Measurements from ENCODE around the gene LZTFL1. TPM values are rescaled to one million over a fixed set of nuclear protein-coding genes. Genes with fewer than 3 reads are reported as not detected.

Gene LZTFL1
- total RNA-seq, 2 donors from 2014 or later = 4.9 to 8.8 TPM

DNA sequence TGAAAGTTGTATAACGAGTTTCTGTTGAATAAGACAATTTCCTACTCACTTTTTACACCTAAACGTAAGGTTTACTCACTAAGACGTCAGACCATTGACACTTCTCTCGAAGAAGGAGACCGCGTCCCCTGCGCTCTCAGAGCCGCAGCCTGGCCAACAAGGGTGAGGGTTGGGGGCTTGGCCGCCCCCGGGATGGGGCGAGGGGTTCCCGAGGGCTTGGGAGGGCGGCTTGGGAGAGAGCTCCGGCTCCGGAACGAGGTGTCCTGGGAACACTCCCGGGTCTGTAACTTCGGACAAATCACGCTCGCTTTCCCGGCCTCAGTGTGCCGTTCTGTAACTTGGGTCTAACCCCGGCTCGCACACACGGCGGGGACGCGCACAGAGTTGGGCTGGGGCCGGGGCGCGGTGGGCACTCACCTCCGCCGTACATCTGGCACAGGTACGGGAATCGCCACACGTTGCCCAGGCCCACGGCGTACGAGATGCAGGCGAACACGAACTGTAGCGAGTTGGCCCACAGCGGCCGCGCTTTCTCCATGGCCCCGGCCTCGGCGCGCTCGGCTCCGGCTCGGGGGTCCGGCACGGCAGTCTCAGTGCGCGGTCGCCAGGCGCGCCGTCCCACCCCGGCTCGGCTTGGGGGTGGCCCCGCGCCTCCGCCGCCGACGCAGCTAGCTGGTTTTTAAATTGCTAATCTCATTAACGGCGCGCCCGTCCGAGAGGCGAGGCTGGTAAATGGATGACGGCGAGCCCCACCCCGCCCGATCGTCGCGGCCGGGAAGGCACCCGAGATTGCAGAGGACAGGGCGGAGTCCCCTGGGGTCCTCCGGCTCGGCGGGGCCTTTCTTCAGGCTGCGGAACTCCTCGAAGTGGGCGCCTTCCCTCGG lies 45.8 kb downstream of the LZTFL1 start, which contains the start of gene SLC6A20:
Gene SLC6A20 (minus strand): TSS at position 655 of the 884 bp plus-strand sequence. CDS start 117 bp downstream, at position 538.
- H3K36me3 Mint-ChIP-seq (ENCODE audit: insufficient read depth in 2 of 2) = no peaks in the 10 kb centered on the region
- H3K4me3 Mint-ChIP-seq = peak within 1 kb of the TSS; percentile 80 to 83
- peaks cover 8% of the 10 kb centered on the region for H3K4me1 Mint-ChIP-seq (ENCODE audit: low read depth)
- peak; percentile 59 to 61 for ATAC-seq (replicated peaks in 1 of 2)
- peaks cover 72% of the 10 kb centered on the region for H3K27me3 Mint-ChIP-seq (ENCODE audit: low read depth)
- DNase-seq = peak; percentile 17 to 27
- H3K9me3 Mint-ChIP-seq = no peaks in the 10 kb centered on the region
- H3K27ac Mint-ChIP-seq = no peak within 1 kb of the TSS

DNA sequence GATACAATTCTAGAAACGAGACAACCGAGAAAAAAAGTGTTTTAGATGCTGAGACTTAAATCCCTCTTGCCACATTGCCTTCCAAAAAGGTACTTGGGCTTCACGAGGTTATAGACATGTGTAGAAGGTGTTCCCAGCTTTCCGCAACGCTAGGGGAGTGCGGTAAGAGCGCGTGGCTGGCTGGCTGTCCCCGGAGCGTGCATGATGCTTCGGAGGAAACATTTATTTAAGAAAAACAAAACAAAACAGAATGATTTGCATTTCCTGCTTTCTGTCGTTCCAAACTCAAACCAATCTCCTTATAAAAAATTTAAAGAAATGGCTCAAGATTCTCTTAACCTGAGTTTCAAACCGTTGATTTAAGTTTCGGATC lies 46.4 kb downstream of the LZTFL1 start:
- Mint-ChIP-seq H3K27ac (no peak overlapping the region), H3K27me3 (ENCODE audit: low read depth) (peaks cover 72% of the 10 kb centered on the region), H3K4me3 (peak overlapping the region; percentile 80 to 83), H3K9me3 (peaks cover 2 to 3% of the 10 kb centered on the region in 2 donors), H3K4me1 (ENCODE audit: low read depth) (peaks cover 8% of the 10 kb centered on the region), H3K36me3 (ENCODE audit: insufficient read depth in 2 of 2) (peaks cover 0 to under 1% of the 10 kb centered on the region in 2 donors)
- peak in 1 of 2 donors; percentile 23 for ATAC-seq (replicated peaks in 1 of 2)
- DNase-seq = no peak

DNA sequence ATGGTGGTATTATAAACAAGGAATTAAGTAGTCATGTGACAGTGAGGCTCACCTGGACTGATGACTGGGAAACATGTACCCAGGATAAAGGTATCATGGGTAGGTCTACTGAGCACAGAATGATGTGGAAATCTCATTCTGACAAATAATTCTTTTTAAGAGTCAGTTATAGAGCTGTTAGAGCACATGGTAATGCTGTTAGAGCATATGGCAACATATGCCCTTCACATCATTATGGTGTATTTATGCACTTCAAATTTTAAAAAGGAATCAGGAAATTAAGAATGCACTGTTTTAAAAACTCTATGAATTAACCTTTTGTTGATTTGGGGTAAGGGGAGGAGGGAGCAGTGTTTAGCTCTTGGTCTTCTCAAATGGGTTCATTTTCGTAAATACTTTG lies 47.3 kb downstream of the LZTFL1 start:
- DNase-seq (no peak), ATAC-seq (replicated peaks in 1 of 2) (no peak)
- Mint-ChIP-seq H3K27ac (no peak overlapping the region), H3K36me3 (ENCODE audit: insufficient read depth in 2 of 2) (peaks cover 0 to 2% of the 10 kb centered on the region in 2 donors), H3K27me3 (ENCODE audit: low read depth) (peaks cover 70% of the 10 kb centered on the region), H3K9me3 (peaks cover 2 to 6% of the 10 kb centered on the region in 2 donors), H3K4me3 (no peak overlapping the region), H3K4me1 (ENCODE audit: low read depth) (peaks cover 8% of the 10 kb centered on the region)

DNA sequence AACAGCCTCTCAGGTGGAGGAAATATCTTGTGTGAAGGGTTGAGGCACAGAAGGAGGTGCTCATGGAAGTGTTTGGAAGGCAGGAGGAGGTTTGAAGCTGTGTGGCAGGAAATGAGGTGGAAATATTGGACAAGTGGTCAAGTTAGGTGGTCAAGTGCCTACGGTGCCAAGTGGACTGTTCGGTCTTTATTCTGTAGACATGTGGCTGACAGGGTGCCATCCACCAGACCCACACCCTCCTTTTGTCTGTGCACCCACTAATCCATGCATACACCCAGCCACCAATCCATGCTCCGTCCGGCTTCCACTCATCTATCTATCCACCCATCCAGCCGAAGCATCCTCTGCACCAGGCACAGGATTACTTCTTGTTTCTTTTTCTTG lies 47.8 kb downstream of the LZTFL1 start:
- no peak overlapping the region for H3K27ac Mint-ChIP-seq

DNA sequence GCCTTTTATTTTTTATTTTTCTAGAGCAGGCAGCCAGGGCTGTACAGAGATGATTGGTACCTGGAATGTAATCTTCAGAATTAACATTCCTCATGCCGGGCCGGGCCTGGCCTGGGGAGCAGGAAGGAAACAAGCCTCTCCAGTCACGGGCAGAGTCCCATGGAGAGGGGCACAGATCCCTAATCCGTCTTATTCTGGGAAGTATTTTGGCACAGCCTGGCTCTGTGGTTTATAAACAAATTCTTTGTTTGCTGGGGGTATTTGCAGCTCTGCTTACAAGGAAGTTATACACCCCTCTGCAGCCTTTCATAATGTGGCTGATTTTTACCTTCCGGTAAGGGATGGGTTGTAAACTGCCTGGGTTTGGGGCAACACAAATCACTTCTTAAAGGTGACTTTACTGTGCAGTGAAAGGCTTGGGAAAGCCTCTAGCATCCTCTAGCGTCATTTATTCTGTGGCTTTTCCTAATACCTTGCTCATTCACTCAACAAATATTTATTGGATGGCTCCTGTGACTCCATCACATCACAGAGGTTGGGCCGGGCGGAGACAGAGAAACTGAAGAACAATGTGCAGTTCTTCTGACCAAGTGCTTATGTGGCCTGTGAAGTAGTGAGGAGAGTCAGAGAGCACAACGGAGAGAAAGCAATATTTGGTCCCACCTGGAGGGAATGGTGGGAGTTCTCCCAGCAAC lies 48.3 kb downstream of the LZTFL1 start:
- no peak for DNase-seq
- no peak overlapping the region for H3K4me3 Mint-ChIP-seq
- peaks cover 2 to 6% of the 10 kb centered on the region in 2 donors for H3K9me3 Mint-ChIP-seq
- ATAC-seq (replicated peaks in 1 of 2) = no peak
- peaks cover 8% of the 10 kb centered on the region for H3K4me1 Mint-ChIP-seq (ENCODE audit: low read depth)
- peaks cover 0 to 2% of the 10 kb centered on the region in 2 donors for H3K36me3 Mint-ChIP-seq (ENCODE audit: insufficient read depth in 2 of 2)
- H3K27ac Mint-ChIP-seq = no peak overlapping the region
- H3K27me3 Mint-ChIP-seq (ENCODE audit: low read depth) = peaks cover 60% of the 10 kb centered on the region

More for the DNA sequence above, 47.8 kb downstream of the LZTFL1 start:
- H3K4me1 Mint-ChIP-seq (ENCODE audit: low read depth) = peaks cover 8% of the 10 kb centered on the region
- H3K4me3 Mint-ChIP-seq = no peak overlapping the region
- peaks cover 2 to 6% of the 10 kb centered on the region in 2 donors for H3K9me3 Mint-ChIP-seq
- ATAC-seq (replicated peaks in 1 of 2) = no peak
- H3K27me3 Mint-ChIP-seq (ENCODE audit: low read depth) = peaks cover 66% of the 10 kb centered on the region
- DNase-seq = no peak
- peaks cover 0 to 2% of the 10 kb centered on the region in 2 donors for H3K36me3 Mint-ChIP-seq (ENCODE audit: insufficient read depth in 2 of 2)

DNA sequence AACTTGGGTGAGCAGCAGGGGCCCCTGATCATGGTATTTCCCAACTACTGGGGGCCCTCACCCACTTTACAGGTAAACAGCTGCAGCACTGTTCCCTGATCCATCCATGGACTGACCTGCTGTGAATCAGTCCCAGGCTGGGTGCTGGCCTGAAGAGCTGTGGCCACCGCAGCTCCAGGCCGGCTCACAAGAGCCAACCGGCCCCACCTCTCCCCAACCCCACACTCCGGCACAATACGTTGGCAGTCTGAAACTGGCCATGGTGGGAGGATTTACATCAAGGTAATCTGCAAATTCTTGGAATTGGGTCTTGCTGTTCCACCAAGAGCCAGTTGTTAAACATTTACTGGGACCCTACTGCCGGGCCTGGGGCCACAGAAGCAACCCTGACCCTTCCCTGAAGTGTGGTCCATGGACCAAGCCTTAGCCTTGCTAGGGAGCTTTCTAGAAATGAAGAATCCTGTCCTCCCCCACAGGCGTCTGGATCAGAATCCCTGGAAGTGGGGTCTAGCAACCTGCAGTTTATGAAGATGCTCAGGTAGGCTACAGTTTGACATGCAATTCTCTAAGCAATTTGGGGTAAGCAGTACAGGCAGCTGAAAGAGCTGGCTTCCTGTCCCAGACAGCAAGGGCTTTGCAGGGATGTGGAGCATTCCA lies 49.3 kb downstream of the LZTFL1 start:
- ATAC-seq (replicated peaks in 1 of 2) (no peak), DNase-seq (no peak)
- peaks cover 2 to 6% of the 10 kb centered on the region in 2 donors for H3K9me3 Mint-ChIP-seq
- H3K27me3 Mint-ChIP-seq (ENCODE audit: low read depth) = peaks cover 55% of the 10 kb centered on the region
- no peak overlapping the region for H3K27ac Mint-ChIP-seq
- peaks cover 0 to 2% of the 10 kb centered on the region in 2 donors for H3K36me3 Mint-ChIP-seq (ENCODE audit: insufficient read depth in 2 of 2)
- H3K4me3 Mint-ChIP-seq = no peak overlapping the region
- peaks cover 8% of the 10 kb centered on the region for H3K4me1 Mint-ChIP-seq (ENCODE audit: low read depth)

DNA sequence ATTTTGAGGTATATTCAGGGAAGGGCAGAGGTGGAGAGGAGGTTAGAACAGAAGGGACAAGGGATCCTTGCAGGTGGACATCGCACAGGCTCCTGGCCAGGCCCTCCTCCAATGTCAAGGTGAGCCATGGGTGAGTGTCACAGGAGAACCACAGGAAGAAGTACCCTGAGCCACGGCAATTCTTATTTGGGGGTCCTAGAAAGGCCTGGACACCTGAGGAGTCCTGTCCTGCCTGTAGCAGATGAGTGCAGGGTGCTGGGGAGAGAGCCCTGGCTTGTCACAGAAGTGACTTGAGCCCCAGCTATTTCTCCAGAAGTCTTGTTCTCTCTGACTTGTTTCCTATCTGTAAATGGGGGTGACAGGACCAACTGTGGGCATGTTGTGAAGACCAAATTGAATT lies 49.9 kb downstream of the LZTFL1 start:
- Mint-ChIP-seq H3K9me3 (peaks cover 2 to 6% of the 10 kb centered on the region in 2 donors), H3K36me3 (ENCODE audit: insufficient read depth in 2 of 2) (peaks cover 0 to 2% of the 10 kb centered on the region in 2 donors), H3K27ac (no peak overlapping the region), H3K27me3 (ENCODE audit: low read depth) (peaks cover 55% of the 10 kb centered on the region), H3K4me3 (no peak overlapping the region), H3K4me1 (ENCODE audit: low read depth) (peaks cover 8% of the 10 kb centered on the region)
- ATAC-seq (replicated peaks in 1 of 2) (no peak), DNase-seq (no peak)

DNA sequence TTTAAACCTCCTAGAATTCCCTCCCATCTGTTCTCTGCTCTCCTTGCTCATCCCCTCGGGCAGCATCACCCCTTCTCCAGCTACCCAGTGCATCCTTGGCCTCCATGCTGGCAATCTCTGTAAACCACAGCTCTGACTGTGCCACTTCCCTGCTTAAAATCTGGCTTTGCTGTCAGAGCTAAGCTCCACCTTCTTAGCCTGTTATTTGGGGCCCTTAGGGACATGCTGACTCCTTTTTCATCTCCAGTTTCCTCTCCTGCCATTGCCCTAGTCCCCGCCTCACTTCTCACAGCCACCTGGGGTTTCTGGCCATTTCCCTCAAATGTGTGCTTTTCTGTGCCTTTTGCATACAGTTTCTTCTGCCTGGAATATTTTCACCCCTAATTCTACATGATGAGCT lies 51.3 kb downstream of the LZTFL1 start:
- no peak overlapping the region for H3K27ac Mint-ChIP-seq
- peaks cover 0 to 2% of the 10 kb centered on the region in 2 donors for H3K36me3 Mint-ChIP-seq (ENCODE audit: insufficient read depth in 2 of 2)
- DNase-seq (no peak), ATAC-seq (replicated peaks in 1 of 2) (no peak)
- H3K9me3 Mint-ChIP-seq = peaks cover 2 to 6% of the 10 kb centered on the region in 2 donors
- H3K4me1 Mint-ChIP-seq (ENCODE audit: low read depth) = peaks cover 5% of the 10 kb centered on the region
- H3K27me3 Mint-ChIP-seq (ENCODE audit: low read depth) = peaks cover 50% of the 10 kb centered on the region
- no peak overlapping the region for H3K4me3 Mint-ChIP-seq

DNA sequence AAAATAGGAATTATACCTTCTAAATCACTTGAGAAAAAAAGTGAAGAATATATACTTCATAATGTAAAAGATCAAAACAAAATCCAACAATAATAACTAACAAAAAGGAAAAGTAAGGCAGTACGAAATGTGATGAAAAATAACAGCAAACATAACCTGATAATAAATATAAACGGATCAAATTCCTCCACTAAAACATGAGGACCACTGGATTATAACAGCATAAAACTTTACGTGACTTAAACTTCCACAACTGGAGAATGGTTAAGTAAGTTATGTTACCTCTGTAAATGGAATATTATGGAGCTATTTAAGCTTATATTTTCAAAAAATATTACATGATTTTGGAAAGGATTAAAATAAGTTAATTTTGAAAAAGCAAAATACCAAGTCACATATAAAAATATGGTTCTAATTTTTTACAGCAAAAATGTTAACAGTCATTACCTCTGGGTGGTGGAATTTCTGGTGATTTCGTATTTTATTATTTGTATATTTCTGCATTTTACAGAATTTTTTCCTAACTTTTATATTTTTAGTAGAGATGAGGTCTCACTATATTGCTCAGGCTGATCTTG lies 52.6 kb downstream of the LZTFL1 start:
- no peak for DNase-seq
- Mint-ChIP-seq H3K4me3 (no peak overlapping the region), H3K27ac (no peak overlapping the region), H3K9me3 (peaks cover 2 to 6% of the 10 kb centered on the region in 2 donors), H3K4me1 (ENCODE audit: low read depth) (no peaks in the 10 kb centered on the region), H3K36me3 (ENCODE audit: insufficient read depth in 2 of 2) (peaks cover 0 to 2% of the 10 kb centered on the region in 2 donors), H3K27me3 (ENCODE audit: low read depth) (peaks cover 37% of the 10 kb centered on the region)
- no peak for ATAC-seq (replicated peaks in 1 of 2)

DNA sequence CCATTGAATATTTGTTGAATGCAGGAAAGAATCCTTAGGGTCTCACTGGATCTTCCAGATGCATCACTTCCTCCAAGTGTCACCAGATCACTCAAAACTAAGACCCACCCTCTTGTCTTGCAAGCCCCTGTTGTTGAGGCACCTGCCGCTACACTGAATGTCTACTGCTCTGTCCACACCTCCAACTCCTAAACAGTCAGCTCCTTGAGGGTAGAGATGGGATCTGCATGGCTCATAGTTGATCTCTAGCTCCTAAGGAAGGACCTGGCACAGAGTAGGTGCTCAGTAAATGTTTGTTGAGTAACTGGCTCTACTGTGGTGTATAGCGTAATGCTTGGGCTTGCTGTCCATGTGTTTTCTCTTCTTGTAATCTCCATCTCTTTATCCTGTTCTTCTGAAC lies 54.4 kb downstream of the LZTFL1 start:
- H3K27ac Mint-ChIP-seq = no peak overlapping the region
- peaks cover 0 to 2% of the 10 kb centered on the region in 2 donors for H3K36me3 Mint-ChIP-seq (ENCODE audit: insufficient read depth in 2 of 2)
- peaks cover 27% of the 10 kb centered on the region for H3K27me3 Mint-ChIP-seq (ENCODE audit: low read depth)
- peaks cover 2 to 6% of the 10 kb centered on the region in 2 donors for H3K9me3 Mint-ChIP-seq
- ATAC-seq (replicated peaks in 1 of 2) (no peak), DNase-seq (no peak)
- H3K4me1 Mint-ChIP-seq (ENCODE audit: low read depth) = no peaks in the 10 kb centered on the region
- H3K4me3 Mint-ChIP-seq = no peak overlapping the region

DNA sequence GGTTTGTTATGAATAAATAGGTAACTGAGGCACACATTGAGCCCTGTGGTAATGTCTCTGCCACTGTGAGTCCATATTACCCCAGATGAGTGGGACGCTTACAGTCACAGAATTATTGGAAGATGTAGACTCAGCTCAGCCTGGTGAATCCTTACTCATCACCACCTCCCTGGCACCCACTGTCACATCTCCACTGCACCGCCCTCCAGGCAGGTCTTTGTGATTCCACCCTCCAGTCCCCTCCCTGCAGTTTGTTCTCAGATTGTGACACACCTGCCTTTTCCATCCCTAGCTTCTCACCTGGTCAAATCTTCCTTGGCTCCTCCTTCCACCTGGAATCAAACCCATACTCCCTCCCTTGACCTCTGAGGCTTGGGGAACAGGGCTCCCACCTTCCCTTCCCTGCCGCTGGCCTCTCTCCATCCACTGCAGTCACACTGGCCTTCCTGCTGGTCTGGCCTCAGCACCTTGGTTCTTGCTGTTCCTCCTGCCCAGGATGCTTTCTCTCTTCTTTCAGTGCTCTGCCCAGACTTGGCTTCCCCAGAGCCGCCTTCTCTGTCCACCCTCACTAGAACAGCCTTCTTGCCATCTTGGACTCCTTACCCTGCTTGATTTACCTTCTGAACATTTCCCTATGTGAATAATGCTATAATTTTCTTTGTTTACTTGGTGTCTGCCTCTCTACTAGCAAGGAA lies 55.0 kb downstream of the LZTFL1 start:
- DNase-seq (no peak), ATAC-seq (replicated peaks in 1 of 2) (no peak)
- H3K27ac Mint-ChIP-seq = no peak overlapping the region
- H3K36me3 Mint-ChIP-seq (ENCODE audit: insufficient read depth in 2 of 2) = peaks cover 0 to 2% of the 10 kb centered on the region in 2 donors
- peaks cover 2 to 6% of the 10 kb centered on the region in 2 donors for H3K9me3 Mint-ChIP-seq
- H3K27me3 Mint-ChIP-seq (ENCODE audit: low read depth) = peaks cover 21% of the 10 kb centered on the region
- H3K4me1 Mint-ChIP-seq (ENCODE audit: low read depth) = no peaks in the 10 kb centered on the region
- no peak overlapping the region for H3K4me3 Mint-ChIP-seq

DNA sequence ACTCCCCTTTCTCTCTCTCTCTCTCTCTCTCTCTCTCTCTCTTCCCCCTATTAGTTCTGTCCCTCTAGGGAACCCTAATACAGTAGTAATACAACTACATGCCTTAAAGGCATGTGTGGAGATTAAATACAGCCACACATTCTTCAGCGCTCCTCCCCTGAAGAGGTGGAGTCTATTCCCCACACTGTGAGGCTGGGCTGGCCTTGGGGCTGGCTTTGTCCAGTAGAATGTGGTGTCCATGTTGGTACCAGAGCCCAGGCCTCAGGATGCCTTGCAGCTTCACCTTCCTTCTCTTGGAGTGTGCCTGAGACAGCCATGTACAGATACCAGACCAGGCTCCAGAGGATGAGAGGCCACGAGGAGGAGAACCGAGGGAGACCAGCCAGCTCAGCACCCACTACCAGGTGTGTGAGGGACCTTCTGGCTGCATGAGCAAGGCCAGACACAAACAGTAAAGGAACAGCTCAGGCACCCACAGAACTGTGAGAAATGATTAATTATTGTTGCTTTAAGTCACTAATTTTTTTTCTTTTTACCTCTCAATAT lies 56.2 kb downstream of the LZTFL1 start:
- ATAC-seq (replicated peaks in 1 of 2) (no peak), DNase-seq (no peak)
- H3K4me3 Mint-ChIP-seq = no peak overlapping the region
- H3K27me3 Mint-ChIP-seq (ENCODE audit: low read depth) = peaks cover 13% of the 10 kb centered on the region
- peaks cover 0 to 2% of the 10 kb centered on the region in 2 donors for H3K36me3 Mint-ChIP-seq (ENCODE audit: insufficient read depth in 2 of 2)
- H3K9me3 Mint-ChIP-seq = peaks cover under 1 to 5% of the 10 kb centered on the region in 2 donors
- H3K27ac Mint-ChIP-seq = no peak overlapping the region
- H3K4me1 Mint-ChIP-seq (ENCODE audit: low read depth) = no peaks in the 10 kb centered on the region

Data from activated T-cell treated with anti-CD3 and anti-CD28 coated beads, Interleukin-2, amount 50 U/mL, for 72 hours (primary cell).